Effector CD8-positive, alpha-beta T cell (primary cell): Measurements from ENCODE around the gene RYR3.

Experiments used
- DNase-seq: peaks from one replicate; lab custom pipeline; 2025; lab: John Stamatoyannopoulos, UW

Gene RYR3

GRCh38 chr15:33834892-33835743, 524.4 kb downstream of the RYR3 start:
- no peak for DNase-seq

- no peak for DNase-seq
Measured at GRCh38 chr15:33837294-33837693, 526.5 kb downstream of the RYR3 start.

GRCh38 chr15:33839540-33839939, 528.8 kb downstream of the RYR3 start:
- no peak for DNase-seq

- DNase-seq, result no peak
Measured at GRCh38 chr15:33840615-33841014, 529.8 kb downstream of the RYR3 start.

DNA sequence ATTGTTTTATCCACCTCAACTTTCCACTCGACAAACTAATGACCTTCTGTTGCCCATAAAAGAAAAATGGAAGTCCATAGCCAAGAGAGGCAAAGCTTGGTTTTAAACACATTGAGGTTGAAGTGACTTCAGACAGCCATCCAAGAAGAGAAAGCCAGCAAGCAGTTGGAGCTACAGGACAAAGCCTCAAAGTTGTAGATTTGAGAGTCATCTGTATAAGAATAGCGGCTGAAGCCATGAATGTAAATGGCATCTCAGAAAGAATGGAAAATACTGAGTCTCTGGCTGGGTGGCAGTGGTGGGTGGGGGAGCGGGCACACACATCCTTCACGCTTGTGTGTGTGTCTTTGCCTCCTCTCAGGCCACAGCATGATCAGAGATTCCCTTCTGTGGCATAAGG, 533.4 kb downstream of the RYR3 start:
- DNase-seq, result no peak

DNA sequence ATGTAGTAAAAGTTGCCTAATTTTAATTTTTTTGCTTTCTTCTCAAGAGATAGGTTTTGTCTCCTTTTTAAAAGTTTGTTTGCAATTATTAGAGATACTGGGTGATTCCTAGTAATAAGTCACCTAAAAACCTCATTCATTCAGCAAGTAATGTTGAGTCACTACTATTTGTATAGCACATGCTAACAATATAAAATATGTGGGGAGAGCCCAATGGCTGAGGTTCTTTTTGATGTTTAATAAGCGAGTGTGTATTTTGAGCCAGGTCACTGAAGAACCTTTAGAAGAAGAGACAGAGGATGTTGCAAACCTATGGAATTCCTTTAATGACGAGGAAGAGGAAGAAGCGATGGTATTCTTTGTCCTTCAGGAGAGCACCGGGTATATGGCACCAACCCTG, 533.8 kb downstream of the RYR3 start:
- no peak for DNase-seq

DNA sequence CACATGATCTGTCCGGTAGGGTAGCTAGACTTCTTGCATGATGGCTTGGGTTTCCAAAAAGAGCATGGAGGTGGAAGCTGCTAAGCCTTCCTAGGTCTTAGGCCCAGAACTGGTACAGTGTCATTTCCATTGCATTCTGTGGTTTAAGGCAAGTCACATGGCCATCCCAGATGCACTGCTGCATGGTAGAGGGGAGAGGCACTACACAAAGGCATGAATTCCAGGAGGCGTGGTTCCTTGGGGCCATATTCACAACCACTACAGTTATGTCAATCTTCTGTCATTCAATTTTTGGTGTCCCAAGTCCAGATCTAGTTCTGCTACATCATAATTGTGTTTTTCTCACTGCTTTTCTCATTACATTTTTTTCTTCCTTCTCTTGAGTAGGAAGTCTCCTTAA, 535.4 kb downstream of the RYR3 start:
- no peak for DNase-seq

DNA sequence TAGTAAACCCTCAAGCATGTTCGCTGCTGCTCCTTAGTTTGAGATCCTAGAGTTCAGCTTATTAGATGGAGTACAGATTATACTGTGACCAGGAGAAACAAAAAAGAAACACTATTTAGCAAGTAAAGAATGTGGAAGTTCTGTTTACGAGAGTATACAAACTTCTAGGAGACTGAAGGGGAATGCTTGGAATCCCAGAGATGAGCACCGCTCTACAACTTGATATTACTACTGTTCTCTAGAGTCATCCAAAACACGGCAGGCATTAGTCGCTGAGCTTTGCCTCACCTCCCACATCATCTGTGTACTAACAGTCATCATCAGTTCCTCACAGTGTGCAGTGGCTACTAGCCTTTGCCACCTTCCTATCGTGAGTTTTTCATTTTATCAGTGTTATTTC, 536.1 kb downstream of the RYR3 start:
- DNase-seq, result no peak

DNA sequence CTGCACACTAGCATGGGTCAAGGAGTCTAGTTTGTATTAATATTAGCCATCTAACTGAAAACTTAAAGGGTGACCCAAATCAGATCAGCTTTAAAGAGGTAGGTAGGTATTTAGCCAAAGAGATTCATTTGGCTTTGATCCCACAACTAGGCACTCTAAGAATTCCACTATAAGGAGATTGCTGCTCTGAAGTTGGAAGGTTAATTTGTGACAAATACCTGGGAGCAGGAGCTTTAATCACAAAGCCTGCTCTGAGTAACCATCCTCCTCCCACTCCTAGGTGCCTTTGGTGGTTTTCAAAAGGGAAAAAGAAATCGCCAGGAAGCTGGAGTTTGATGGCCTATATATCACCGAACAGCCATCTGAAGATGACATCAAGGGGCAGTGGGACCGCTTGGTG, 537.2 kb downstream of the RYR3 start:
- no peak for DNase-seq

DNA sequence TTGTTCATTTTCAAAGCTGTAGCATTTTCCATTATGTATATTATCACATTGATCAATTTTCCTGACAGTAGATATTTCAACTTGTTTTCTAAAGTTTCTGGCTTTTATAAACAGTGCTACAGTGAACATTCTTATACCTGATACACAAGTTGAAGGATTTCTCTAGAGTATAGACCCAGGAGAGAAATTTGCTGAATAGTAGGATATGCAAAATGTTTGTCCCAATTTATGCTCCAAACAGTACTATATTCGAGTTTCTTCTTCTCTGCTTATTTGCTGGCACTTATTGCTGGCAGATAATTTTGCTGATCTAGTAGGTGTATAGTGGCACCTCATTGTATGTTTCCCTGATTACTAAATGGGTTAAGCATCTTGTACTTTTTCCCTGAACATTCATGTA, 540.3 kb downstream of the RYR3 start:
- no peak for DNase-seq

DNA sequence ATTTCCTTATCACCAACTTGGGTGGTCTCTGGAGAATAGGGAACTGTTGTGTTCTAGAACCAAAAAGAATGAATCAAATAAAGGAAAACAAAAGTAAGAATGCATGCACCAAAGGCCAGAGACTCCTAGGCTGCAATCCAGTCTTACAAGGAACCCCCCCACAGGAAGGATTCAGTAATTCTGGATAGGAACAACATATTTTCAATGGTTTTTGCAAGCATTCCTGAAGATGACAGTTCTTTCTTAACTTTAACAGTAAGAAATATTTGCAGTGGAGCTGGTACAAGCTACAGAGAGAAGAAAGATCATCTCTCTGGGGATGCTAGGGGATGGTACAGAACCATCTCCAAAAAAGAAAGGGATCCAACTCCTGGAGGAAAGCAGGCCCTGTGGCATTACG, 541.3 kb downstream of the RYR3 start:
- DNase-seq, result no peak

DNA sequence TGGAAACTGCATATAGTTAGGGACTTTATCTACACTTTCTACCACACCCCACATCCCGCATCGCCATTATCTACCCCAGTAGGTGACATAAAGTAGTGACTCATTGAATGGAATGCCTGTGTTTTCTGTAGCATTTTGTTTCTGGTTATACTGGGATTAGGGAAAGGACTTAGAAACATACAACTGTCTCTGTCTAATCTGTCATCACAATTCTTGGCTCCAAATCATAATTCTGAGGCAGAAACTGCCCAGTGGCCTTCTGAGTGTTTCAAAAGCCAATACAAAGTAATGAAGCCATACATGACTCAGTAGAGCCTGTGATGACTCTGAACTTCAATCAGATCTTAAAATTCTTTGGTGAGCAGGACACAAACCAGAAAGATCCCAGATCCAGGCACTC, 541.8 kb downstream of the RYR3 start:
- DNase-seq, result no peak

- DNase-seq, result no peak
Measured at GRCh38 chr15:33857726-33858125, 547.0 kb downstream of the RYR3 start.

GRCh38 chr15:33858836-33859235, 548.1 kb downstream of the RYR3 start:
- DNase-seq, result no peak

DNA sequence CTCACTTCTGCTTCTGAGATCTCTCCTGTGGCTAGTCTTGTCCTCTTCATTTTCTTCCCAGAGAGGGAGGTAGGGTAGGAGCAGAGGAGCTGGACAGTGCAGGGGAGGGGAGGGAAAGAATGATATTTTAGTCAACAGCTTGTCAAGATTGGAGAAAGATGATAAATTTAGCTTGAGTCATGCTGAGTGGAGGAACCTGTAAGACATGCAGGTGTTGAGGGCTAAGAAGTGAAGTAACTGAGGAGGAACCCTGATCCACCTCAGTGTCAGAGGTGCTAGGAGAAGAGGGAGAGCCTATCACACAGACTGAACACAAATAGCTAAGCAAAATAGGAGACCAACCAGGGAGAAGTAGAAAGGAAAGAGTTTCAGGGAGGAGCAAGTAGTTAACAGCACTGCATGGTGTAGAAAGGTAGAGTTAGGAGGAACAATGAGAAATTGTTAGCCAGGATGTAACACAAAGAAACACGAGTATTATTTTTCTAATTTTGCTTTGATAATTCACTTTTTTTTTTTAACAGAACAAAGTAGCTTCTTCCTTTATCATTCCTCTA, 549.3 kb downstream of the RYR3 start:
- DNase-seq, result no peak

DNA sequence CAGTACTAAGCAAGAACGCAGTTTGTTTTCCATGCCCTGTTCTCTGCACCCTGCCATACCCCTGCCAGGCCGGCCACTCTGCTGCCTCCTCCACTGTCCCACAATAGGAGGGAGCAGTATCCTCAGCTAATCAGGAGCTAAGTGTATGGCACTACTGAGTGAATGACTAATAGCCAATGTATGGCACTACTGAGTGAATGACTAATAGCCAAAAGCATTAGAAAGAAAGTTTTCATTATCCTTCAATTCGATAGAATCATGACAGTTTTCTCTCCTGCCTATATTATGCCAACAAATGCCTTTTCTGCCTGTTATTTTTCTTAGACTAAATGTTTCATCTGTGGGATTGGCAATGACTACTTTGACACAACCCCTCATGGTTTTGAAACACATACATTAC, 550.0 kb downstream of the RYR3 start:
- no peak for DNase-seq

DNA sequence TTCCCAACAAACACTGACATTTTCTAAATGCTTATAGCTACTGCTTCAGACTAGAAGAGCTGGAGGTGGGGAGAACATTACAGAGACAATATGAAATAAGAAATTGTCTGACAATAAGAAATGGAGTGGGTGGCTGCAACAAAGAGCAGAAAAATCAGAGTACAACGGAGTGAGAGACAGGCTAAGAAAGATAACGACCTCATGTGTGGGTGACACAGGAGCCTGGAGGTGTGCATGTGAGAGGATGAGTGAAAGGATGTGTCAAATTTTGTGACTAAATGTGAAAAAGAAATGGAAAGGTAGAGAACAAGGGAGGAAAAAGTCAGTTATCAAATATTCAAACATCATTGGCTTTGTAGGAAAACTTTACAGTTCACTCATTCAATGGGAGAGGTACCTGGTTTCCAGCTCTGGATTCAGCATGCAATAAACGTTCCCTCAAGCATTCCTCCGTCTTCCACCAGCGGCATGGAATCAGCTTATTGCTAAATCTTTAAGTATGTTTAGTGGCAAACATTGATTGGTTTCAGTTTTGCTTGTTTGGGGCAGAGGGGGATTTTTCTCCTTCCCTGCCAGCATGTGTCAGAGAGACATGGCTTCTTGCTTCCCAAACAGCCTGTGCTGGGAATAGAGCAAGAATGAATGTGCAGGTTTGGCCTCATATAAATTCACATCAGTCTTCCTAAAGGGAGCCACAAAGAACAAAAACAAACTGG, 553.8 kb downstream of the RYR3 start:
- DNase-seq, result no peak

- DNase-seq, result no peak
Measured at GRCh38 chr15:33865416-33865815, 554.6 kb downstream of the RYR3 start.

- DNase-seq, result no peak
Measured at GRCh38 chr15:33866101-33866737, 555.5 kb downstream of the RYR3 start.

DNA sequence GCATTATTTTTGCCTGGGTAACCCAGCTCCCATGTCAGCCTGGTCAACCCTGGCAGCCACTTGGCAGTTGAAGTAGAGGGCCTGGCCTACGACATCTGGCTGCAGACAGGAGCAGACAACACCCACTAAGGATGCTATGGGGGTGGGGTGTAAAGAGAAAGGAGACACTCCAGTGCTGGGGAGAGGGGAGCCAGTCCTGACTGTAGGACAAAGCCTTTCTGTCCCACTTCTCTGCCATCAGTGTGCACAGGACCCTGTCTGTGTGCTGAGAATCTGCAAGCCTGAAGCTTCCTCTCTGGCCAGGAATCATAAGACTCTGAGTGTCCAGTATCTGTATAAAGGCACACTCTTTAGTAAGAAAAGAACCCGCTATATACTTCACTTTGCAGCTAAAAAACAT, 561.2 kb downstream of the RYR3 start:
- DNase-seq, result no peak

GRCh38 chr15:33872416-33873106, 561.8 kb downstream of the RYR3 start:
- DNase-seq, result no peak

DNA sequence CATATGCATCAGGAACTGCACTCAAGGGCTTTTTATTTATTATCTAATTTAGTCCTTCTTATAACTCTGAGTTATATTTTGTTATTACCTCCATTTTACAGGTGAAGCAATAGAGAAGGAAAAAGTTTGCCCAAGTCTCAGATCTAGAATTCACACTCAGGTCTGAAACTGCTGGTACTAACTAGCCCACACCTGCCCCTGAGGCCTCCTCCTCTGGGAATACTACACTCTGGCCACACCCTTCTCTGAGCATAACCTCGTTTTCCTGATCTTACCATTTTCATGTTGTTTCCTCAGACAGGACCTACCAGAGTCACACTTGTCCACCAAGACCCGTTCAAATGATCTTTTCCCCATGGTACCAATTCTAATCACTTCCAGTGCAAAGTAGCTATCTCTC, 563.4 kb downstream of the RYR3 start:
- no peak for DNase-seq
